ENCODE data around the gene CUBN. TPM values are rescaled to one million over a fixed set of nuclear protein-coding genes. Genes with fewer than 3 reads are reported as not detected.

CUBN gene
- total RNA-seq, 1 donor from 2014 or later, result 2.7 TPM

DNA sequence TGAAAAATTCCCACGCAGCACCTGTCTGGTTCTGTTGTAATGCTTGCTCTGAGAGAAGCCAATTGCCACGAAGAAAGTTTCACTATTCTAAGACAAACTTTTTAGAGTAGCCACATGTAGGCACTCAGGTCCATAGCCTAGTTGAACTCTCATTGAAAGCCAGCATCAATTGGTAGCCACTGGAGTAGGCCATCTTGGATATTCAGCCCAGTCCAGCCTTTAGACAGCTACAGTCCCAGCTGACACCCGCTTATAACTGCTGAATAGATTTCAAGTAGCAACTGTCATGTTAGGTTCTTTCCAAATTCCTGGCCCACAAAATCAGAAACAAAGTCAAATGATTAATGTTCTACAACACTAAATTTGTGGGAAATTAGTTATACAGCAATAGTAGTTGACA, 31.6 kb downstream of the CUBN start:
- no peaks in the 10 kb centered on the region for H3K36me3 ChIP-seq (ENCODE audit: insufficient read depth, low read length)
- H3K27me3 Mint-ChIP-seq (ENCODE audit: low read depth, unreplicated experiment), result no peaks in the 10 kb centered on the region
- H3K4me2 ChIP-seq (ENCODE audit: low read length), result no peak overlapping the region
- H3K4me1 ChIP-seq (ENCODE audit: insufficient read depth, low read length), result no peaks in the 10 kb centered on the region
- H3K4me3 ChIP-seq (ENCODE audit: insufficient read depth, low read depth, low read length), result no peak overlapping the region
- no peak overlapping the region for H3K27ac ChIP-seq (ENCODE audit: low read depth, low read length)
- no peak for TF ChIP-seq EZH2 (IDR thresholded peaks at IDR 0.05; ENCODE audit: insufficient read depth, low read length)
- TF ChIP-seq, protein P1, sequence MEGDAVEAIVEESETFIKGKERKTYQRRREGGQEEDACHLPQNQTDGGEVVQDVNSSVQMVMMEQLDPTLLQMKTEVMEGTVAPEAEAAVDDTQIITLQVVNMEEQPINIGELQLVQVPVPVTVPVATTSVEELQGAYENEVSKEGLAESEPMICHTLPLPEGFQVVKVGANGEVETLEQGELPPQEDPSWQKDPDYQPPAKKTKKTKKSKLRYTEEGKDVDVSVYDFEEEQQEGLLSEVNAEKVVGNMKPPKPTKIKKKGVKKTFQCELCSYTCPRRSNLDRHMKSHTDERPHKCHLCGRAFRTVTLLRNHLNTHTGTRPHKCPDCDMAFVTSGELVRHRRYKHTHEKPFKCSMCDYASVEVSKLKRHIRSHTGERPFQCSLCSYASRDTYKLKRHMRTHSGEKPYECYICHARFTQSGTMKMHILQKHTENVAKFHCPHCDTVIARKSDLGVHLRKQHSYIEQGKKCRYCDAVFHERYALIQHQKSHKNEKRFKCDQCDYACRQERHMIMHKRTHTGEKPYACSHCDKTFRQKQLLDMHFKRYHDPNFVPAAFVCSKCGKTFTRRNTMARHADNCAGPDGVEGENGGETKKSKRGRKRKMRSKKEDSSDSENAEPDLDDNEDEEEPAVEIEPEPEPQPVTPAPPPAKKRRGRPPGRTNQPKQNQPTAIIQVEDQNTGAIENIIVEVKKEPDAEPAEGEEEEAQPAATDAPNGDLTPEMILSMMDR (IDR thresholded peaks at IDR 0.05; ENCODE audit: insufficient read depth, low read depth, low read length), result no peak
- H2AFZ ChIP-seq (ENCODE audit: low read depth, low read length), result no peak overlapping the region
- no peak for FAIRE-seq
- DNase-seq (ENCODE audit: low read depth), result no peak
- H3K9me3 Mint-ChIP-seq (ENCODE audit: unreplicated experiment), result peaks cover 7% of the 10 kb centered on the region
- H3K27ac Mint-ChIP-seq (ENCODE audit: unreplicated experiment), result no peak overlapping the region
- H3K4me3 Mint-ChIP-seq (ENCODE audit: unreplicated experiment), result no peak overlapping the region
- no peaks in the 10 kb centered on the region for H4K20me1 ChIP-seq (ENCODE audit: insufficient read depth, low read length)
- H3K27me3 ChIP-seq (ENCODE audit: insufficient read depth, low read length), result no peaks in the 10 kb centered on the region
- peaks cover 15% of the 10 kb centered on the region for H3K4me1 Mint-ChIP-seq (ENCODE audit: low read depth, unreplicated experiment)
- H3K9me3 ChIP-seq (ENCODE audit: insufficient read depth, low read depth, low read length), result no peaks in the 10 kb centered on the region
- no peak overlapping the region for H3K9ac ChIP-seq (ENCODE audit: low read length)
- H3K36me3 Mint-ChIP-seq (ENCODE audit: low read depth, unreplicated experiment), result no peaks in the 10 kb centered on the region
- no peaks in the 10 kb centered on the region for H3K79me2 ChIP-seq (ENCODE audit: insufficient read depth, low read length)

DNA sequence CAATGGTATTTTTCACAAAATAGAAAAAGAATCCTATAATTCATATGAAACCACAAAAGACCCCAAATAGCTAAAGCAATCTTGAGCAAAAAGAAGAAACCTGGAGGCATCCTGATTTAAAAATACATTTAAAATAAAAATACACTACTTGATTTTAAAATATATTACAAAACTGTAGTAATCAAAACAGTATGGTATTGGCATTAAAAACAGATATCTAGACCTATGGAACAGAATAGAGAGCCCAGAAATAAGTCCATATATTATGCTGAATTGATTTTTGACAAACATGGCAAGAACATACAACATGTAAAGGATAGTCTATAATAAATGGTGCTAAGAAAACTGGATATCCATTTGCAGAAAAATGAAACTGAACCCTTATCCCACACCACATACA, 34.8 kb downstream of the CUBN start:
- H3K36me3 ChIP-seq (ENCODE audit: insufficient read depth, low read length), result no peaks in the 10 kb centered on the region
- no peak overlapping the region for H3K27ac ChIP-seq (ENCODE audit: low read depth, low read length)
- Mint-ChIP-seq H3K27me3 (ENCODE audit: low read depth, unreplicated experiment) (no peaks in the 10 kb centered on the region), H3K4me1 (ENCODE audit: low read depth, unreplicated experiment) (peaks cover 2% of the 10 kb centered on the region), H3K27ac (ENCODE audit: unreplicated experiment) (no peak overlapping the region), H3K4me3 (ENCODE audit: unreplicated experiment) (no peak overlapping the region), H3K36me3 (ENCODE audit: low read depth, unreplicated experiment) (no peaks in the 10 kb centered on the region), H3K9me3 (ENCODE audit: unreplicated experiment) (peaks cover 7% of the 10 kb centered on the region)
- no peak overlapping the region for H3K9ac ChIP-seq (ENCODE audit: low read length)
- no peak overlapping the region for H3K4me3 ChIP-seq (ENCODE audit: insufficient read depth, low read depth, low read length)
- no peak for FAIRE-seq
- H3K27me3 ChIP-seq (ENCODE audit: insufficient read depth, low read length), result no peaks in the 10 kb centered on the region
- no peaks in the 10 kb centered on the region for H3K9me3 ChIP-seq (ENCODE audit: insufficient read depth, low read depth, low read length)
- no peak for DNase-seq (ENCODE audit: low read depth)
- no peak for TF ChIP-seq EZH2 (IDR thresholded peaks at IDR 0.05; ENCODE audit: insufficient read depth, low read length)
- TF ChIP-seq, protein P1 (IDR thresholded peaks at IDR 0.05; ENCODE audit: insufficient read depth, low read depth, low read length), result no peak
- no peaks in the 10 kb centered on the region for H3K79me2 ChIP-seq (ENCODE audit: insufficient read depth, low read length)
- no peak overlapping the region for H2AFZ ChIP-seq (ENCODE audit: low read depth, low read length)
- no peaks in the 10 kb centered on the region for H4K20me1 ChIP-seq (ENCODE audit: insufficient read depth, low read length)
- H3K4me1 ChIP-seq (ENCODE audit: insufficient read depth, low read length), result no peaks in the 10 kb centered on the region
- no peak overlapping the region for H3K4me2 ChIP-seq (ENCODE audit: low read length)

DNA sequence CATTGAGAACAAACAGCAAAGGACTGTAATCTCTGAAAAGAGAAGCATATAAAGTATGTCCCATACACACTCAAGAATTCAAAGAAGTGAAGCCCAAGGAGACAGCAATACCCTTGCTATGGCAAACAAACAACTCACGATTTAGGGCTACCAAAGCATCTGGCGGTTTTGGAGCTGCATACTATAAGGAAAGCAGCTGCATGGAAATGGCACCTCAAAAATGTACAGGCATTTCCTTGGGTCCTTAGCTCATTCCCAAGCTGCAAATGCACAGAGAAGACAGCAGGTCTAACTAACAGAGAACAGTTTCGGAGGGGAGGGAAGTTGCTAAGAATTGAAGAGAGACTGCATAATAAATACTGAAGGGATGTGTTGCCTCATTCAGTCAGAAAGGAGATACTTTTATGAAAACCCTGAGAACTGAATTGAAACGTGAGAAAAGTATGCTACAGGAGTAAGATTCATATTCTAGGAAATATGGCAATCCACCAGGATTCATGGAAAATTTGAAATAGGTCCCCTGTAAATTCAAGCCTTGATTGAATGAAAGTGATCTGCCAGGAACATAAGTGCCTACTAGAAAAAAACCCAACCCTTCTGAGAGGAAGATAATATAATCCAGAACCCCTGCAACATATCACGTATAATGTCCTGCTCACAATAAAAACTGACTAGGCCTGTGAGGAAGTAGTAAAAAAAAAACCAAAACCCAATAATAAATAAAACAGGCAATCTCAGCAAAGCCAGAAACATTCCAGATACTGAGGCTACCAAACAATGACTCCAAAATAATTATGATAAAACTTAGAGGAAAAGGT, 36.4 kb downstream of the CUBN start:
- DNase-seq (ENCODE audit: low read depth) (no peak), FAIRE-seq (no peak)
- no peak overlapping the region for H3K4me3 Mint-ChIP-seq (ENCODE audit: unreplicated experiment)
- peaks cover 7% of the 10 kb centered on the region for H3K9me3 Mint-ChIP-seq (ENCODE audit: unreplicated experiment)
- Histone ChIP-seq H3K36me3 (ENCODE audit: insufficient read depth, low read length) (no peaks in the 10 kb centered on the region), H3K27me3 (ENCODE audit: insufficient read depth, low read length) (no peaks in the 10 kb centered on the region), H3K4me3 (ENCODE audit: insufficient read depth, low read depth, low read length) (no peak overlapping the region), H3K9ac (ENCODE audit: low read length) (no peak overlapping the region), H3K27ac (ENCODE audit: low read depth, low read length) (no peak overlapping the region), H3K4me1 (ENCODE audit: insufficient read depth, low read length) (peaks cover 4% of the 10 kb centered on the region), H4K20me1 (ENCODE audit: insufficient read depth, low read length) (no peaks in the 10 kb centered on the region), H3K4me2 (ENCODE audit: low read length) (no peak overlapping the region), H3K79me2 (ENCODE audit: insufficient read depth, low read length) (no peaks in the 10 kb centered on the region), H2AFZ (ENCODE audit: low read depth, low read length) (no peak overlapping the region), H3K9me3 (ENCODE audit: insufficient read depth, low read depth, low read length) (no peaks in the 10 kb centered on the region)
- peaks cover 9% of the 10 kb centered on the region for H3K4me1 Mint-ChIP-seq (ENCODE audit: low read depth, unreplicated experiment)
- H3K27me3 Mint-ChIP-seq (ENCODE audit: low read depth, unreplicated experiment), result no peaks in the 10 kb centered on the region
- no peaks in the 10 kb centered on the region for H3K36me3 Mint-ChIP-seq (ENCODE audit: low read depth, unreplicated experiment)
- no peak for TF ChIP-seq EZH2 (IDR thresholded peaks at IDR 0.05; ENCODE audit: insufficient read depth, low read length)
- TF ChIP-seq, protein P1 (IDR thresholded peaks at IDR 0.05; ENCODE audit: insufficient read depth, low read depth, low read length), result no peak
- no peak overlapping the region for H3K27ac Mint-ChIP-seq (ENCODE audit: unreplicated experiment)

Data from astrocyte (in vitro differentiated cells and primary cell).